GM19467 (cell line): ENCODE data around the gene MYCBP2.
"Not testable (repeated sequence)": the region's sequence is repeated elsewhere in the genome, so short reads cannot be mapped to it uniquely, and the experiment has no call there.

ENCODE experiments used
- ATAC-seq: cut with Tn5 transposase; IDR thresholded peaks from one replicate; pipeline ENCODE4 v1.9.1; 2021; ENCODE audit warnings: mild to moderate bottlenecking, moderate library complexity; ENCODE audit not compliant: unreplicated experiment

The MYCBP2 gene

DNA sequence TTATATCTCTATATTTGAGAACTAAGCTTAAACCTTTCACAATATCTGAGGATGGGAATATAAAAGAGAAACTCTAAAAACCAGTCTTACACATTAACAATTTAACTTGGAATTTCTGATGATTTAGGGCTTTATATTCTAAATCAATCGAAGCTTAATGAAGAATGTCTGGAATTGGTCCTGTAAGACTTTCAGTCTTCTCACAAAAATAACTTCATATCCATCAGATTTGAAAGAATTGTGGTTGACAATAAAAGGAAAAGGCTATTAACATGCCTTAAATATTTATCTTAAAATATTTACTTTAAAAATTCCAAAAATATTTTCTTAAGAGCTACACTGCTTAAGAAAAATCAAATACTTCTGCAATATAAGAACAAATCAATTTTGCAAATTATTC is 27.3 kb downstream of the MYCBP2 start:
- no peak for ATAC-seq

DNA sequence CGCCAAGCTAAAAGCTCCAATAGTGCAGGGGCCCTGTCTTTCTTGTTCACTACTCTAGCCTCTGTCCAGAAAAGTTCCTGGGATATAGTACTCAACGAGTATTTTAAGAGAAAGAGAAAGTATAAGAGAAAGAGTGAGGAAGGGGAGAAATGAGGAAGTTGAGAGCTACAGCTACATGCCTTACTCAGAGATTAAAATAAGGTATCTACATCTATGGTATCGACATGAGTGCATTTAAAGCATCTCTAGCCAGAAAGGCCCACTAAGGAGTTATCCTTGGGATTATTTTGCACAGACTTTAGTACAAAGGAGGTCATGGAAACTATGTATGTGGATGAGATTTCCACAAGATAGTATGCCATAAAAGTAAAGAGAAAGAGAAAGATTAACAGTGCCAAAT is 28.5 kb downstream of the MYCBP2 start:
- peak; percentile 55 for ATAC-seq

DNA sequence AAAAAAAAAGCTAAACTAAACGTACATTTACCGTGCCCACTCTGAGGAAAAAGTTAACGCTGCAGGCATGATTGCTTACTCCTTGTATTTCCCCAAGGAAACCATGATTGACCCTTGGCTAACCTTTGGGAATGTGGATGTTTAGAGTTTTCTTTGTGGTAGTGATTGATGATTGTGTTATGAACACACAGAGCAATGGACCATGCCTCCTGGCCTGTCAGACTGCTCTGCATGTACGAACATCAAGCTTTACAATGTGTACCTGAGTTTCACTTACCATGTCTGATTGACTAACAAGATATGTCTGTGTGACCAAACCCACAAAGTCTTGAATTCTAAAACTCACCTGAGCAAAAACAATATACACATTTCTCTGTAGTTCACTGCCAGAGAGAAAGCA is 35.1 kb downstream of the MYCBP2 start:
- no peak for ATAC-seq

DNA sequence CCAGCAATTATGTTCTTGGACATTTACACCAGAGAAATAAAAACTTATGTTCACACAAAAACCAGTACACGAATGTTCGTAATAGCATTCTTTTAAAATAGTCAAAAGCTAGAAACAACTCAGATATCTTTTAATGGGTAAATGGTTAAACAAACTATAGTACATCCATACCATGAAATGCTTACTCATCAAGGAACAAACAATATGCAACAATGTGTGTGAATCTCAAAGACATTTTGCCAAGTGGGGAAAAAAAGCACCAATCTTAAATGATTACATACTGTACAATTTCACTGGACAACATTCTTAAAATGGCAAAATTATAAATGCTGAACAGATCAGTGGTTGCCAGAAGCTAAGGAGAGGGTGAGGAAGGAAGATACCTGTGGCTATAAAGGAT is 36.6 kb downstream of the MYCBP2 start:
- ATAC-seq, result no peak

DNA sequence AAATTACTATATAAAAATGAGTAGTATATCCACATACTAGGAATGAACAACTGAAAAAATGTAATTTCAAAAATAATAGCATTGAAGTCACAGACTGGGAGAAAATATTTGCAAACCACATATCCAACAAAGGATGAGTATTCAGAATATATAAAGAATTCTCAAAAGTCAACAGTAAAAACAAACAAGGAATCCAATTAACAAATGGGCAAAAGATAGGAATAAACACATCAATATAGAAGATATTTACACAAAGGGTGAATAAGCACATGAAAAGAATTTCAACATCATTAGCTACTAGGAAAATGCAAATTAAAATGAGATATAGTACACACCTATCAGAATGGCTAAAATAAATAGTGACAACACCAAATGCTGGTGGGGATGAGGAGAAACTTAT is 37.0 kb downstream of the MYCBP2 start:
- no peak for ATAC-seq

- ATAC-seq, result not testable (repeated sequence)
Measured at GRCh38 chr13:77285632-77286031, 41.3 kb downstream of the MYCBP2 start.

DNA sequence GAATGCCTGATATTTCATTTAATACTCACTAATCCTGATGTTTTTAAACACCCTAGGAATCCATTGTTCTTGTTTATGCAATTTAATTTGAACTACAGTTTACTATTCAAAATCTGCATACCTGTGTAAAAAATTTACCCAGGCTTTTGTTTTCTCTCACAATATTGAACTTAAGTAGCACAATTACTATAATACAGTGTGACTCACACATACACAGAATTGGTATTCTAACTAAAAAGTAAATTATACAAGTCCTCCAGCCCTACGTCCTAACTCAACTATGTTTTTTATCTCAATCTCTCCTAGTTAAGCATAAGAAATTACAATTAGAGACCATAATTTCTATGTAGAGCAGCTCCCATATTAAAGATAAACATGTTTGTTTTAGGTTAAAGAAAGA is 41.8 kb downstream of the MYCBP2 start:
- no peak for ATAC-seq

GRCh38 chr13:77274126-77274525 is 52.8 kb downstream of the MYCBP2 start:
- no peak for ATAC-seq

GRCh38 chr13:77269141-77269540 is 57.8 kb downstream of the MYCBP2 start:
- ATAC-seq, result no peak

DNA sequence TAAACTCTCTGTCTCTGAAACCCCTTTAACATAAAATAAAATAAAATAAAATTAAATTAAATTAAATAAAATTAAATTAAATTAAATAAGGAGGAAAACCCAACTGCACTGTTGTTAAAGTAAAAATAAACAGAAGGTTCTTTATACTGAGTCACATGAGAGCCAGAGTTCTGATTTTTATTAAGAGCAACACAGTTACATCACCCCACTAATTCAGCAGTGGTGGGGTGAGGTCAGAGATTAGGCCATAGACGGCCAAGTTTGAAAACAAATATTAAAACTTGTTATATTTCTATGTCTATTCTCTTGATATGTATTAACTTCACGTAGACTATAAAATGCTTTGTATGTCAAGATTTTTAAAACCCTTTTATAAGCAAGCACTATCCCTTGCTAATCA is 59.5 kb downstream of the MYCBP2 start:
- ATAC-seq, result no peak

- ATAC-seq, result no peak
Measured at GRCh38 chr13:77265336-77265735, 61.6 kb downstream of the MYCBP2 start.

DNA sequence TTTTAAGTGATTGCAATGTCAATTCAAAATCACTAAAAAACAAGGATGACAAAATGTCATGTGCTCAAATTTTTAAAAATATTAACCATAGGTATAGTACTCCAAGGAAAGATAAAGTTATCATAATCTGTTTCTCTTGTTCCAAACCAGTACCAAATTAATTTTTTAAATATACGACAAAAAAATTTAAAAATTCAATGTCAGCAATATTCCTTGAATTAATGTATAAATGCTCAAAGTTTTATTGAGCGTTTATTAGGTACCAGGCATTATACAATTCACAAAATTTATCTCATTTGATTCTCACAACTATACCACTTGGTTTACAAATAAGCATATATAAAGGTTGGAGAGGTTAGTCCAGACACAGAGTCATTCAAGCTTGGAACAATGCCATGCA is 64.7 kb downstream of the MYCBP2 start:
- no peak for ATAC-seq

- no peak for ATAC-seq
Measured at GRCh38 chr13:77250975-77251374, 75.9 kb downstream of the MYCBP2 start.

DNA sequence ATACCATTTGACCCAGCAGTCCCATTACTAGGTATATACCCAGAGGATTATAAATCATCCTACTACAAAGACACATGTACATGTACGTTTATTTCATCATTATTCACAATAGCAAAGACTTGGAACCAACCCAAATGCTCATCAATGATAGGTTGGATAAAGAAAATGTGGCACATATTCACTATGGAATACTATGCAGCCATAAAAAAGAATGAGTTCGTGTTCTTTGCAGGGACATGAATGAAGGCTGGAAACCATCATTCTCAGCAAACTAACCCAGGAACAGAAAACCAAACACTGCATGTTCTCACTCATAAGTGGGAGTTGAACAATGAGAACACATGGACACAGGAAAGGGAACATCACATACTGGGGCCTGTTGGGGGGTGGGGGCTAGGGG is 81.7 kb downstream of the MYCBP2 start:
- ATAC-seq, result not testable (repeated sequence)

GRCh38 chr13:77239312-77239711 is 87.6 kb downstream of the MYCBP2 start:
- ATAC-seq, result no peak

GRCh38 chr13:77235456-77236022 is 91.4 kb downstream of the MYCBP2 start:
- ATAC-seq, result no peak

- ATAC-seq, result no peak
Measured at GRCh38 chr13:77233159-77233558, 93.7 kb downstream of the MYCBP2 start.

- ATAC-seq, result no peak
Measured at GRCh38 chr13:77230560-77230959, 96.3 kb downstream of the MYCBP2 start.

GRCh38 chr13:77225946-77226345 is 100.9 kb downstream of the MYCBP2 start:
- no peak for ATAC-seq

GRCh38 chr13:77222909-77223308 is 104.0 kb downstream of the MYCBP2 start:
- no peak for ATAC-seq

DNA sequence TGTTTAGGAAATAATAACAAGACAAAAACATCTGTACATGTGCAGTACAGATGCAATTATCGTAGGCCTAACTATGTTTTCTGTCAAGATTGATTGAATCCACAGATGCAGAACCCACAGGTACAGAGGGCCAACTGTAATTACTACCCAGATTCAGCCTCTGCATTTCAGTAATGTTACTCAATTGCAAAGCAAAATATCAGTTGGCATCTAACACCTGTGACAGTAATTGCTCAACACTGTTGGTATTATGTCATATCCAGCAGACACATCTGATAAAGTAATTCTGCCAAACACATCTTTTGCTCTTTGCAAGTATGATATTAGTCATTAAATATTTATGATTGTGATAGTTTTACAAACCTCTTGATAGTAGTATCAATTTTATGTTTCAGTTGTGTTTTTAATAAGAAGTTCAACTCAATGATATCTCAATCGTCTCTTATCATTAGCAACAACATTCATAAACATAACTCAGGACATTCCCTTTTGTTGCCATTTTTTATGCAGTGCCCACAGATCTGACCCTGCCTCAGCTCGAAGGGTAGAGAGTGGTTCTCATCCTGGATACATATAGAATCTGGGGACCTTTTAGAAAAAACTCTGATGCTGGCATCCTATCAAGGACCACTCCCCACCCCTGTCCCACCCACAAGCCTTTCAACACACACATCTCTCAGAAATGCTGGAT is 104.7 kb downstream of the MYCBP2 start:
- no peak for ATAC-seq

DNA sequence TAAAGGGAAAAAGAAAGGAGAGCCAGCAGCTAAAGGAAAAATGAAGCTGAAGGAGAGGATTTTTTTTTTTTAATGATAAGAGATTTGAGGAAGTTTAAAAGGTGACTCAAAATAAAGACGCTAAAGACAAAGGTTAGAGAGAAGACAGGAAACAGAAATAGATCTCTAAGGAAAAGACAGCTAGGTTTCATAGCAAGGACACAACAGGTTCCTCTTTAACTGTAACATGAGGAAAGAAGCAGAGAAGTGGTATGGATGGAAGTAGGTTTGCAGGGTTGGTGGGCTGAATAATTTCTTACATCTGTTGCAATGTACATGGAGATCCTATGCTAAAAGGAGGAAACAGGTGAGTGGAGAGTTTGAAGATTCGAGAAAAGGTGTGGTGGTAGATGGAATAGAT is 107.5 kb downstream of the MYCBP2 start:
- ATAC-seq, result no peak

DNA sequence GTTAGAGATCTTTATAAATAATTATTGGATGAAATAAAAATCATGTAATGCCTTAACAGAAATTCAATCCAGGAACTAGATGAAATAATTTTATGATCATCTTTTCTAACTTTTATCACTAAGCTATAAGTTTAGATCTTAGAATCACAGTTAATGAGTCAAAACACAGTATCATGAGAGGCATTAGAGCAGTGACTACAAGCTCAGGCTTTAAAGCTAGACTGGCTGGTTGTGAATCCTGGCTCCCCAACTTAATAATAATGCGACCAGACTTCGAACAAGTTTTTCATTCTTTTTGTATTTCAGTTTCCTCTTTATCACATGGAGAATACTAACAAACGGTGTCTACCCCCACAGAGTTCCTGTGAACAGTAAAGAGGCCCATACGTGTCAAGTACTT is 108.6 kb downstream of the MYCBP2 start:
- no peak for ATAC-seq
